Loucy (cell line): ENCODE measurements around the gene BUD23.

Experiments used
- H2AFZ ChIP-seq: fragments of 200-600 bp; sonication (generic); 2 replicates; pipeline ENCODE4 v1.6.0; 2016; ENCODE audit warnings: antibody characterized with exemption, mild to moderate bottlenecking, low read length, moderate library complexity
- H3F3A ChIP-seq: fragments of 200-600 bp; 2 replicates; pipeline ENCODE4 v1.6.0; 2016; ENCODE audit warnings: antibody characterized with exemption, low read depth, mild to moderate bottlenecking
- H3K27me3 ChIP-seq: fragments of 200-600 bp; sonication (generic); 2 replicates; pipeline ENCODE4 v1.6.1; 2014; ENCODE audit warnings: low read length, mild to moderate bottlenecking; ENCODE audit not compliant: insufficient read depth, poor library complexity, severe bottlenecking
- H3K36me3 ChIP-seq: fragments of 200-600 bp; sonication (generic); 2 replicates; pipeline ENCODE4 v1.6.1; 2016; ENCODE audit warnings: low read length; ENCODE audit not compliant: insufficient read depth
- H3K4me1 ChIP-seq: fragments of 200-600 bp; sonication (generic); 2 replicates; pipeline ENCODE4 v1.5.1; 2014; ENCODE audit warnings: low read length, mild to moderate bottlenecking; ENCODE audit not compliant: insufficient read depth, poor library complexity, severe bottlenecking
- H3K4me2 ChIP-seq: fragments of 200-600 bp; sonication (generic); 2 replicates; pipeline ENCODE4 v1.6.0; 2014; ENCODE audit warnings: antibody characterized with exemption, low read length, low read depth, mild to moderate bottlenecking; ENCODE audit not compliant: poor library complexity, severe bottlenecking
- H3K4me3 ChIP-seq: fragments of 200-600 bp; sonication (generic); 2 replicates; pipeline ENCODE4 v1.5.1; 2014; ENCODE audit warnings: low read length, mild to moderate bottlenecking, mixed read lengths; ENCODE audit not compliant: poor library complexity, severe bottlenecking
- H3K79me2 ChIP-seq: fragments of 200-600 bp; sonication (generic); 2 replicates; pipeline ENCODE4 v1.6.1; 2014; ENCODE audit warnings: low read length; ENCODE audit not compliant: insufficient read depth
- H3K9ac ChIP-seq: fragments of 200-600 bp; sonication (generic); 2 replicates; pipeline ENCODE4 v1.6.0; 2014; ENCODE audit warnings: mild to moderate bottlenecking, low read depth, low read length, moderate library complexity; ENCODE audit not compliant: poor library complexity, severe bottlenecking
- H3K9me2 ChIP-seq: fragments of 200-600 bp; sonication (generic); replicated peaks from 2 replicates; pipeline ENCODE4 v1.6.1; 2016; ENCODE audit warnings: low read depth, low read length, mixed read lengths
- H3K9me3 ChIP-seq: fragments of 200-600 bp; sonication (generic); 2 replicates; pipeline ENCODE4 v1.6.1; 2014; ENCODE audit warnings: mild to moderate bottlenecking, antibody characterized with exemption, low read length, low read depth; ENCODE audit not compliant: insufficient read depth
- H4K20me1 ChIP-seq: fragments of 200-600 bp; sonication (generic); 2 replicates; pipeline ENCODE4 v1.6.0; 2014; ENCODE audit warnings: antibody characterized with exemption, low read length, mild to moderate bottlenecking; ENCODE audit not compliant: insufficient read depth, poor library complexity, severe bottlenecking
- EZH2phosphoT487 ChIP-seq: fragments of 200-600 bp; IDR thresholded peaks from 2 replicates; pipeline ENCODE4 v1.6.1; 2018; ENCODE audit warnings: antibody characterized with exemption, mild to moderate bottlenecking, moderate library complexity, borderline replicate concordance
- TF ChIP-seq, protein P1 (sequence below): fragments of 200-600 bp; sonication (generic); conservative IDR thresholded peaks from 2 replicates; pipeline ENCODE4 v1.5.1; 2014; ENCODE audit warnings: mild to moderate bottlenecking, antibody characterized with exemption, low read length

The BUD23 gene

GRCh38 chr7:73732397-73732796 is 49.0 kb downstream of the BUD23 start:
- no peaks in the 10 kb centered on the region for H3K79me2 ChIP-seq
- no peaks in the 10 kb centered on the region for H3K27me3 ChIP-seq

GRCh38 chr7:73734619-73735527 is 51.5 kb downstream of the BUD23 start:
- H3K27me3 ChIP-seq = no peaks in the 10 kb centered on the region
- H3K9ac ChIP-seq = peak overlapping the region; percentile 36
- H3K36me3 ChIP-seq = no peaks in the 10 kb centered on the region
- H3K4me2 ChIP-seq = no peak overlapping the region
- H3K9me2 ChIP-seq = no peaks in the 10 kb centered on the region
- TF ChIP-seq, protein P1, sequence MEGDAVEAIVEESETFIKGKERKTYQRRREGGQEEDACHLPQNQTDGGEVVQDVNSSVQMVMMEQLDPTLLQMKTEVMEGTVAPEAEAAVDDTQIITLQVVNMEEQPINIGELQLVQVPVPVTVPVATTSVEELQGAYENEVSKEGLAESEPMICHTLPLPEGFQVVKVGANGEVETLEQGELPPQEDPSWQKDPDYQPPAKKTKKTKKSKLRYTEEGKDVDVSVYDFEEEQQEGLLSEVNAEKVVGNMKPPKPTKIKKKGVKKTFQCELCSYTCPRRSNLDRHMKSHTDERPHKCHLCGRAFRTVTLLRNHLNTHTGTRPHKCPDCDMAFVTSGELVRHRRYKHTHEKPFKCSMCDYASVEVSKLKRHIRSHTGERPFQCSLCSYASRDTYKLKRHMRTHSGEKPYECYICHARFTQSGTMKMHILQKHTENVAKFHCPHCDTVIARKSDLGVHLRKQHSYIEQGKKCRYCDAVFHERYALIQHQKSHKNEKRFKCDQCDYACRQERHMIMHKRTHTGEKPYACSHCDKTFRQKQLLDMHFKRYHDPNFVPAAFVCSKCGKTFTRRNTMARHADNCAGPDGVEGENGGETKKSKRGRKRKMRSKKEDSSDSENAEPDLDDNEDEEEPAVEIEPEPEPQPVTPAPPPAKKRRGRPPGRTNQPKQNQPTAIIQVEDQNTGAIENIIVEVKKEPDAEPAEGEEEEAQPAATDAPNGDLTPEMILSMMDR = peak; percentile 86
- TF ChIP-seq EZH2phosphoT487 = no peak
- H3K4me1 ChIP-seq = peaks cover 13% of the 10 kb centered on the region
- H4K20me1 ChIP-seq = no peaks in the 10 kb centered on the region
- H3K9me3 ChIP-seq = no peaks in the 10 kb centered on the region
- no peak overlapping the region for H3K4me3 ChIP-seq
- no peaks in the 10 kb centered on the region for H3K79me2 ChIP-seq
- H2AFZ ChIP-seq = no peak overlapping the region; the same call in 1 of the 2 replicates
- no peaks in the 10 kb centered on the region for H3F3A ChIP-seq

More at GRCh38 chr7:73732397-73732796, 49.0 kb downstream of the BUD23 start:
- Histone ChIP-seq H3K4me3 (no peak overlapping the region), H4K20me1 (no peaks in the 10 kb centered on the region), H3F3A (no peaks in the 10 kb centered on the region), H3K9me2 (no peaks in the 10 kb centered on the region), H3K9me3 (no peaks in the 10 kb centered on the region), H2AFZ (no peak overlapping the region), H3K4me1 (peaks cover 7% of the 10 kb centered on the region), H3K4me2 (no peak overlapping the region), H3K9ac (no peak overlapping the region), H3K36me3 (no peaks in the 10 kb centered on the region)
- TF ChIP-seq, protein P1 = no peak
- TF ChIP-seq EZH2phosphoT487 = no peak

DNA sequence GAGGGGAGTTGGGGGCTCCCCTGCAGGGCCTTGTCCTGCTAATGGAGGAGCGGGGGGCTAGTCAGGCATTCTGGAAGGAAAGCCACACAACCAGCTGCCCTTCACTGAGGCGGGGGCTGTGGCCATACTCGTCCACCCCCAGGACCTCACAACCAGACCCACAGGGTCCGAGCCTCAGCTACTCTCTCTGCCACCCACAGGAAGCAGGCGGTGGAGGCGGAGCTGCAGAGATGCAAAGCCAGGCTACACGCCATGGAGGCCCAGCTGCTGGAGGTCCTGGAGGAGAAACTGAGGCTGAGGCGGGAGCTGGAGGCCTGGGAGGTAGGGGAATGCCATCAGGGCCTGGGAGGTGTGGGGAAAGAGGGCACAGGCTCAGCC is 52.1 kb downstream of the BUD23 start:
- H3K27me3 ChIP-seq = no peaks in the 10 kb centered on the region
- TF ChIP-seq, protein P1 = no peak
- no peak for TF ChIP-seq EZH2phosphoT487
- no peaks in the 10 kb centered on the region for H3F3A ChIP-seq
- H3K4me1 ChIP-seq = peaks cover 13% of the 10 kb centered on the region
- H3K9me3 ChIP-seq = no peaks in the 10 kb centered on the region
- H3K36me3 ChIP-seq = no peaks in the 10 kb centered on the region
- H3K4me2 ChIP-seq = no peak overlapping the region
- H3K79me2 ChIP-seq = no peaks in the 10 kb centered on the region
- no peak overlapping the region for H2AFZ ChIP-seq
- no peak overlapping the region for H3K4me3 ChIP-seq
- H3K9me2 ChIP-seq = no peaks in the 10 kb centered on the region
- no peaks in the 10 kb centered on the region for H4K20me1 ChIP-seq
- H3K9ac ChIP-seq = peak overlapping the region; percentile 36
